Liver (tissue), 9 donors: ENCODE data around the gene NISCH. TPM values are rescaled to one million over a fixed set of nuclear protein-coding genes. Genes with fewer than 3 reads are reported as not detected.

ENCODE experiments used
- DNase-seq: peaks from one replicate; pipeline ENCODE4 v3.0.0-alpha.2; 2017; ENCODE audit warnings: low spot score
- H3K27ac ChIP-seq, 2 donors: one replicate each; pipeline ENCODE4 v1.7.0; 2013; ENCODE audit warnings: inconsistent platforms in 2 of 2, low read length in 2 of 2, control low read depth in 1 of 2, low read depth in 1 of 2, mild to moderate bottlenecking in 1 of 2
- H3K27me3 ChIP-seq, 4 donors: one replicate each; pipeline versions ENCODE4 v1.6.1 to v1.7.0; 2013; ENCODE audit warnings: low read length in 3 of 4, inconsistent platforms in 1 of 4, mild to moderate bottlenecking in 1 of 4, moderate library complexity in 1 of 4; ENCODE audit not compliant: control insufficient read depth in 4 of 4, insufficient read depth in 4 of 4
- H3K36me3 ChIP-seq, 4 donors: one replicate each; pipeline versions ENCODE4 v1.6.1 to v1.7.0; 2013; ENCODE audit warnings: low read length in 3 of 4, mild to moderate bottlenecking in 3 of 4, low read depth in 1 of 4, moderate library complexity in 1 of 4; ENCODE audit not compliant: control insufficient read depth in 4 of 4, insufficient read depth in 3 of 4
- H3K4me1 ChIP-seq, 4 donors: one replicate each; pipeline versions ENCODE4 v1.6.1 to v1.7.0; 2013; ENCODE audit warnings: low read length in 3 of 4, mild to moderate bottlenecking in 3 of 4, moderate library complexity in 1 of 4; ENCODE audit not compliant: control insufficient read depth in 4 of 4, insufficient read depth in 4 of 4
- H3K4me3 ChIP-seq, 3 donors: one replicate each; pipeline versions ENCODE4 v1.6.1 to v1.7.0; 2013; ENCODE audit warnings: low read length in 3 of 3, control low read depth in 1 of 3, low read depth in 1 of 3, mild to moderate bottlenecking in 1 of 3
- H3K9ac ChIP-seq, 2 donors: one replicate each; pipeline ENCODE4 v1.7.0; 2013; ENCODE audit warnings: low read length in 2 of 2, mild to moderate bottlenecking in 2 of 2, moderate library complexity in 2 of 2, control low read depth in 1 of 2, low read depth in 1 of 2
- H3K9me3 ChIP-seq, 4 donors: one replicate each; pipeline versions ENCODE4 v1.6.1 to v1.7.0; 2013; ENCODE audit warnings: low read length in 3 of 4; ENCODE audit not compliant: control insufficient read depth in 4 of 4
- EGR1 ChIP-seq, 2 donors: IDR thresholded peaks; 2 replicates each; pipeline ENCODE4 v1.6.1; 2016 to 2018; ENCODE audit warnings: antibody characterized with exemption in 2 of 2, low read depth in 2 of 2
- HNF4A ChIP-seq, 2 donors: conservative IDR thresholded peaks; 2 replicates each; pipeline ENCODE4 v1.6.1; 2016; ENCODE audit warnings: antibody characterized with exemption in 2 of 2, mild to moderate bottlenecking in 2 of 2
- HNF4G ChIP-seq: IDR thresholded peaks from 2 replicates; pipeline ENCODE4 v1.6.1; 2016; ENCODE audit warnings: antibody characterized with exemption
- MAX ChIP-seq: IDR thresholded peaks from 2 replicates; pipeline ENCODE4 v1.6.1; 2016; ENCODE audit warnings: antibody characterized with exemption
- NR2F2 ChIP-seq: IDR thresholded peaks from 2 replicates; pipeline ENCODE4 v1.6.1; 2016; ENCODE audit warnings: antibody characterized with exemption
- RAD21 ChIP-seq, 2 donors: IDR thresholded peaks; 2 replicates each; pipeline ENCODE4 v1.6.1; 2016; ENCODE audit warnings: antibody characterized with exemption in 2 of 2, mild to moderate bottlenecking in 2 of 2
- YY1 ChIP-seq: IDR thresholded peaks from 2 replicates; pipeline ENCODE4 v1.6.1; 2016; ENCODE audit warnings: antibody characterized with exemption, mild to moderate bottlenecking
- WGBS: extraction: QIAGEN DNeasy Blood & Tissue Kit; methylation state at CpG from one replicate; pipeline ENCODE4 v1.1.7; 2013; 5-methylcytosine and 5-hydroxymethylcytosine counted together
- polyA plus RNA-seq, 2 donors: library from polyadenylated mRNA; stranded (reverse) in 1 of 2; unstranded in 1 of 2; fragments of 200-250 nt in 1 of 2; fragments of >200 nt in 1 of 2; fragmentation: Nextera tagmentation in 1 of 2; extraction: Ambion mirVana in 1 of 2; gene quantifications; one replicate each; pipeline versions ENCODE4 v1.2.1 to v1.2.3, GENCODE V29; 2013 to 2015
- total RNA-seq, 2 donors: library from RNA; depleted of rRNA; stranded (reverse); fragments of >200 nt; gene quantifications; one replicate each; pipeline ENCODE4 v1.2.3, GENCODE V29; 2014
- donor health status: healthy.
- donor health status: healthy.
- donor health status: healthy.
- donor health status: healthy.
- donor health status: healthy.

Gene NISCH
- total and polyA plus RNA-seq, 4 donors, result 10.8 to 39.8 (median 17.6) TPM

GRCh38 chr3:52483081-52483480 is 27.7 kb downstream of the NISCH start:
- Histone ChIP-seq H3K27me3 (no peaks in the 10 kb centered on the region), H3K36me3 (peaks cover 21 to 62% (median 31%) of the 10 kb centered on the region in 4 donors), H3K9me3 (no peaks in the 10 kb centered on the region), H3K27ac (no peak overlapping the region), H3K4me3 (no peak overlapping the region), H3K4me1 (peaks cover 0 to 10% (median 4%) of the 10 kb centered on the region in 4 donors), H3K9ac (no peak overlapping the region)
- WGBS, result 89% methylated on average over 14 of the region's 14 CpGs
- TF ChIP-seq MAX, result no peak
- no peak for TF ChIP-seq RAD21 (IDR thresholded peaks at IDR 0.05)
- DNase-seq, result no peak

- H3K9ac ChIP-seq, result no peak overlapping the region
- WGBS, result 83% methylated on average over 13 of the region's 13 CpGs
- no peak for TF ChIP-seq HNF4G
- peak; percentile 49 for TF ChIP-seq NR2F2
- peaks cover 0 to 10% (median 4%) of the 10 kb centered on the region in 4 donors for H3K4me1 ChIP-seq
- H3K27me3 ChIP-seq, result no peaks in the 10 kb centered on the region
- peaks cover 14 to 60% (median 31%) of the 10 kb centered on the region in 4 donors for H3K36me3 ChIP-seq
- DNase-seq, result no peak
- H3K4me3 ChIP-seq, result no peak overlapping the region
- no peak overlapping the region for H3K27ac ChIP-seq
- H3K9me3 ChIP-seq, result no peaks in the 10 kb centered on the region
Measured at GRCh38 chr3:52483577-52484381, 28.4 kb downstream of the NISCH start.

GRCh38 chr3:52484680-52485461 is 29.5 kb downstream of the NISCH start:
- DNase-seq, result no peak
- Histone ChIP-seq H3K27ac (no peak overlapping the region), H3K9ac (no peak overlapping the region), H3K9me3 (no peaks in the 10 kb centered on the region), H3K27me3 (no peaks in the 10 kb centered on the region), H3K36me3 (peaks cover 6 to 57% (median 29%) of the 10 kb centered on the region in 4 donors), H3K4me1 (peaks cover 0 to 15% (median 4%) of the 10 kb centered on the region in 4 donors), H3K4me3 (no peak overlapping the region)
- 85% methylated on average over 10 of the region's 10 CpGs for WGBS
- no peak for TF ChIP-seq YY1
- no peak for TF ChIP-seq RAD21 (IDR thresholded peaks at IDR 0.05)
- no peak for TF ChIP-seq EGR1 (IDR thresholded peaks at IDR 0.05; ENCODE audit: low read depth in 2 of 2)
- peak; percentile 82 for TF ChIP-seq NR2F2

- H3K27ac ChIP-seq, result no peak overlapping the region
- H3K27me3 ChIP-seq, result no peaks in the 10 kb centered on the region
- 93% methylated on average over 31 of the region's 31 CpGs for WGBS
- no peak overlapping the region for H3K4me3 ChIP-seq
- no peaks in the 10 kb centered on the region for H3K9me3 ChIP-seq
- no peak overlapping the region for H3K9ac ChIP-seq
- TF ChIP-seq HNF4A (conservative IDR thresholded peaks at IDR 0.05), result no peak
- no peak for DNase-seq
- peaks cover 0 to 12% (median 2%) of the 10 kb centered on the region in 4 donors for H3K4me1 ChIP-seq
- peaks cover 15 to 65% (median 36%) of the 10 kb centered on the region in 4 donors for H3K36me3 ChIP-seq
Measured at GRCh38 chr3:52487050-52487787, 31.8 kb downstream of the NISCH start.
